ENCODE results near the gene RNF34.
A peak's percentile ranks its signal among the peaks of the same experiment; 100 is the strongest.

The RNF34 gene

DNA sequence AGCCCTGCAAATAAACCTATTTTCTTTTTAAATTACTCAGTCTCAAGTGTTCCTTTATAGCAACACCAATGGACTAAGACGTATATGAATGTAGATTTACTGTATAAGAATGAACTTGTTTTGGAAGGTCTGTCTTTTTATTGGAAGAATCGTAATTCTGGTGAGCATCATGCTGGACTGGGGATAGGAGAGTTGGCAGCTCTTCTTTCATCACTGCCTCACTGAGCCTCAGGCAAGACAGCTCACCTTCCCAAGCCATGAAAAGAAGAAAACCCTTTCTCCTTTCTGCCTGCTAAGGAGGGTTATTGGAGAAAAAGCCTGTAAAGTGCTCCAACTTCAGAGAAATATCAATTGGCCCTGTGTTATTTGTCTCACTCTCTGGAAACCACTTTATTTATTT, 9.1 kb upstream of the RNF34 start:
- DNase-seq (ENCODE audit: low read depth) = no peak

DNA sequence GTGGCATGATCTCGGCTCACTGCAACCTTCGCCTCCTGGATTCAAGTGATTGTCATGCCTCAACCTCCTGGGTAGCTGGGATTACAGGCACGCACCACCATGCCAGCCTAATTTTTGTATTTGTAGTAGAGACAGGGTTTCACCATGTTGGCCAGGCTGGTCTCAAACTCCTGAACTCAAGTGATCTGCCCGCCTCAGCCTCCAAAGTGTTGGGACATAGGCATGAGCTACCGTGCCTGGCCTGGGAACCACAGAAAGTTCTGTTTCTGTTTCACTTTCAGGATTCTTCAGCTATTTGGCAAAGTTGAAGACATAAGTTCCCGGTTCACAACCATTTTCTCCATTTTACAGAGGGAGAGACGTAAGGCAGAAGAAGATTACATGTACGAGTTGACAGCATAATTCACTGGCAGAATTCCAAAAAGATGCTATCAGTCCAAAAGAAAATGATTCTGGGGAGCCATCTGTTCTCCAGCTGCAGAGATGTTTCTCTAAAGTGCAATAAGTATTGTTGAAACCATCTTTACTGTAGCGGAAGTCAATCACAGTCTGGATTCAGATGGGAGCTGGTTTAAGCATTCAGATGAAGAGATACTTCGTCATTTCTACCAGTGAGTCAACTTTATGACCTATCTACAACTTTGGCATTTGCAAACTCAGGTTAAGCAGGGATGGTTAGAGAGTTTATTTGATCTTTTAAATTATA, 8.1 kb upstream of the RNF34 start:
- peak; percentile 33 for DNase-seq (ENCODE audit: low read depth)

DNA sequence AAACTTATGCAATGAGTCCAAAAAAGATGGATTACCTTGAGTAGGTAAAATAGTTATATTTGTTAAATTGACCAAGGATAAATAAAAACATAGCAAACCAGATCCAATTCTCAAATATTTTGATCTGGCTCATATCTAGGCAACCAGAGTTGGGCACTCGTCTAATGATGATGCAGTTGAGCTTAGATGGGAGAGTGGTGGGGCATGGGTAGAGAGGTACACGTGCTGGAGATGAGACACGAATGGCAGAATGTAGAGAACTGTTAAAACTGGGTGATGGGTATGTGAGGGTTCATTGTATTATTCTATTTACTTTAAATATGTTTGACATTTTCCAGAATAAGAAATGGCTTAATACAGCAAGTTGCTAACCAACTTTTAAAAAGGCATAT, 7.6 kb upstream of the RNF34 start:
- DNase-seq (ENCODE audit: low read depth) = no peak

DNA sequence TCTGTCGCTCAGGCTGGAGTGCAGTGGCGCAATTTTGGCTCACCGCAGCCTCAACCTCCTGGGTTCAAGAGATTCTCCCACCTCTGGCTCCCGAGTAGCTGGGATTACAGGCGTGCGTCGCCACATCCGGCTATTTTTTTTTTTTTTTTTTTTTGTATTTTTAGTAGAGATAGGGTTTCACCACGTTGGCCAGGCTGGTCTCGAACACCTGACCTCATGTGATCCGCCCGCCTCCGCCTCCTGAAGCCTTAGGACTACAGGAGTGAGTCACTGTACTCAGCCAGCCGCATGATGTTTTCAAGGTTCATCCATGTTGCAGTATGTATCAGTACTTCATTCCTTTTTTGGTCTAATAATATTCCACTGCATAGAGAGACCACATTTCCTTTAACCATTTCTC, 2.4 kb upstream of the RNF34 start:
- no peak for DNase-seq (ENCODE audit: low read depth)

DNA sequence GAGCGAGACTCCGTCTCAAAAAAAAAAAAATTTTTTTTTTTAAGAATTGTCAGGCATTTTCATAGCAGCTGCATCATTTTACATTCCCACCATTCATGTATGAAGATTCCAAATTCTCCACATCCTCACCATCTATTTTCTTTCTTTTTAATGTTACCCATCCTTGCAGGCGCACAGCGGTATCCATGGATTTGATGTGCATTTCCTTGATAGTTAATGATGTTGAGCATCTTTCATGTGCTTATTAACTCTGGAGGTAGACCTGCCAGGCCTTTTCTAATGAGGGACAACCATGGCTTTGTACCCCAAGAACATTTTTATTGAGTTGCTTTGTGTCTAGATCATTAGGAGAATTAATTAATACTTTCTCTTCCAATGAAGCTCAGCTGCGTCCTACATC, 1.6 kb upstream of the RNF34 start:
- no peak for DNase-seq (ENCODE audit: low read depth)

DNA sequence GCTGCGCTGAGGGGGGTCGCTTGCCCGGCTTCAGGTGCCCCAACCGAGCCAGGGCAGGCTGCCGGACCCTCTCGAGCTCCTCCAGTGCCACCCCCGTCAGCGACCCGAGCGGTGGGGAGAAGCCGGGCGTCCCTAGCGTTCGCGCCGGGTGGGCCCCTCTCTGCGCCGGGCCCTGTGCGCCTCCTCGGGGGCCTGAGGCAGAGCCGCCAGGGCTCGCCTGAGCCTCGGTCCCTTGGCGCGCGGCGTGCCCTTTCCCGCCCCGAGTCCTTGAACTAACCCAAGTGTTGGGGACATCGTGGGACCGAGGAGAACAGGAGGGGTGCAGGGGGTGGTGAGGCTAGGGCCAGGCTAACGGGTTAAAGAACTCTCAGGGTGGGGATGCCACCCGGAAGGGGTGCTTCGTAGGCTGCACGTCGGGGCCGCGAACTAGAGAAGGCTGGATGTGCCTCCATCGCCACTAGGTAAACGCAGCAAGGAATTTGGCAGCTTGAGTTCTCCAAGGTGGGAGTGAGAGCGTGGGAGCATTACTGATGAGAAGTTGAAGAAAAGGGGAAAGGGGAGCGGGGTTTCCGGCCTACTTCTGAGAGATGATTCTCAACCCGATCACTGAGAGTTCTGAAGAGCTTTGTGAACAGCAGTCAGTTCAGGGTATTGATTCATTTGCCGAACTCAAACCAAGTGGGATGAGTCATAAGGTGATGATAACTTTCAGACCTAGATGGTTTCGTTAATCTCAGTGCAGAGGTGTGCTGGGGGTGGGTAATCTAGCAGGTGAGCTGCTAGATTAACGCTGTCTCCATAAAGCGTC, 618 bp downstream of the RNF34 start:
- DNase-seq (ENCODE audit: low read depth) = peak; percentile 19

DNA sequence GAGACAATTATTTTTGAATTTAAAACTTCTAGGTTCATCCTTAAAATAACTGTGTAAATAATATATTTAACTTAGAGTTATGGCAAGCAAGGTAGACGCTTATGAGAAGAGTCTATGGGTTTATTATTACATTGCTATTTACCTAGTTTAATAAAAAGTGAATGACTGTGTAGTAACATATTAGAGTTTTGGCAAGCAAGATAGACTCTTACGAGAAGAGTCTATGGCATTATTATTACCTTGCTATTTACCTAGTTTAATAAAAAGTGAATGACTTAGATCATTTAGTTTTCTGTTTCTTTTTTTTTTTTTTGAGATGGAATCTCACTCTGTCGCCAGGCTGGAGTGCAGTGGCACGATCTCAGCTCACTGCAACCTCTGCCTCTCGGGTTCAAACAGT, 3.8 kb downstream of the RNF34 start:
- DNase-seq (ENCODE audit: low read depth) = no peak

DNA sequence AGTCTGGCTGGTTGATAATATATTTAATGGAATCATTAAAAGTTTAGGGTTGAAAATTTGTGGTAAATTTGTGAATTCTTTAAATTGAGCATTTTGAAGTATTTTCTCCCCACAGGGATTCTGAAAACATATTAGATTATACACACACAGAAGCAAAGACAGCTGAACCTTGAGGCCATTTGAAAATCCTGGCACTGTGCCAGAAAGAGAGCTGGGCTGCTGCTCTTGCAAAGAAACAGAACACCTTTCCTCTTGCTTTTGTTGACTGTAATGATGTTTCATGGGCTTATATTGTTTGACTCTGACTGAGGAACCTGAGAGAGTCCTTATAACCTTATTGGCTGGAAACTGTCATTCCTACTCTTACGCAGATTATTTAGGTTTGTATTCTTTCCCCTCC, 4.8 kb downstream of the RNF34 start:
- no peak for DNase-seq (ENCODE audit: low read depth)

DNA sequence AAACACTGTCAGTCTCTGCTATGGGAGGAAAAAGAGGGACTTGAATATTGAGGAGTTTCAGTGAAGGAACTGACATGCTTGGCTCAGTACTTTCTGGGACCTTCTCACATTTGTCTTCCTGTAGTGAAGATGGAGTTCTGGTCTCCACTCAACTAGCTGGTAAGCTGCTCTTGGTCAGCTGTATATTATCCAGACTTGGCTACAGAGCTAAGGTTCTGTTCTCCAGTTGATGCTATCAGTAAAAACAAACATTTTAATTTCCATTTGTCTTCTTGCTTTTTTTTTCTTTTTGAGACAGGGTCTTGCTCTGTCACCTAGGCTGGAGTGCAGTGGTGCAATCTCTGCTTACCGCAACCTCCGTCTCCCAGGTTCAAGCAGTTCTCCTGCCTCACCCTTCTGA, 5.3 kb downstream of the RNF34 start:
- DNase-seq (ENCODE audit: low read depth) = no peak

DNA sequence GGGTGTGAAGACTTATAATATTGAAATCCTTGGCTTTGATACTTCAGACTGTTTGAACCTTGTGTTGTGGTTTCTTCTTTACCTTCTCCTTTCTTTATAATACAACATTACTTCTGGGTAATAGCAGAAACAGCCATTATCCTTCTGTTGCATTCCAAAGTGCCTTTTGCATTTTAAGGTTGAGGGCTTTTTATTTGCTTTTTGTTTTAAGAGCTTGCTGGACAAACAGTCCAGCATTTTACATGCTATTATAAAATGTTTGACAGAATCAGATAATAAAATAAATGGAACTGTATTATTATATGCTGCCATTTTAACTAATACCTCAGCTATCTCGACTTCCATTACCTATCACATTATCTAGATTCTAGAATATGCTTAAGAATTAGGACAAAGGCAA, 14.0 kb downstream of the RNF34 start:
- no peak for DNase-seq (ENCODE audit: low read depth)

DNA sequence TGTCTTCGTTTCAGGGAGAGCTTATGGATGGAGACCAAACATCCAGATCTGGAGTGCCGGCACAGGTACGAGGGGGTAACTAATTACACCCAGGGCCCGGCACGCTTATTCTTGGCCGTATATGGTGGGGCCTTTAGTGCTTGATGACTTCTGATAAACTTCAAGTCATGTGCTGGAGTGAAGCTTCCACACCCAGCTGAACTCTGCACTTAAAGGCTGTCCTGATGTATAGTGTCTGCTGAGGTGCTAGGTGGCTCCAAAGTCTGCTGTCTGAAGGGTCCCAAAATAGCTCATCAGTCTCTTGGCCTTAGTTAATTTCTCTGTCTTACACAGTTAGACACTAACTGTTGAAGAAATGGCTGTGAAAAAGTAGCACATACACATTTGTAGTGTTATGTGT, 17.9 kb downstream of the RNF34 start:
- DNase-seq (ENCODE audit: low read depth) = no peak

DNA sequence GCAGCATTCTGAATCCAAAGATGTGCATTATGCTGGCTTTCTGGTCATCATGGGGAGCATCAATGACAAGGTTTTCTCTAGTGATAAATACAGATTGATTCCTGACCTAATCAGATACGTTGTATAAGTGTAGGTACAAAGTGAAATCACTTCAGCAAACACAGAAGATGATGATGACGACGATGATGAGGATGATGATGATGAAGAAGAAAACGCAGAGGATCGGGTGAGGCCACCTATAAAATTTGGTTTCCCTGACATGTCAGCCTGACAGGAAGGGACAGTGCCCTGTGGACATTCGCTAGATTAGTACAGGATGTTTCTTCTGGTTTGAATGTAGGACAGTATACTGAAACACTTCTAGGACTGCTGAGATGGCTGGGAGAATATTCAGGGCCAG, 20.2 kb downstream of the RNF34 start:
- no peak for DNase-seq (ENCODE audit: low read depth)

DNA sequence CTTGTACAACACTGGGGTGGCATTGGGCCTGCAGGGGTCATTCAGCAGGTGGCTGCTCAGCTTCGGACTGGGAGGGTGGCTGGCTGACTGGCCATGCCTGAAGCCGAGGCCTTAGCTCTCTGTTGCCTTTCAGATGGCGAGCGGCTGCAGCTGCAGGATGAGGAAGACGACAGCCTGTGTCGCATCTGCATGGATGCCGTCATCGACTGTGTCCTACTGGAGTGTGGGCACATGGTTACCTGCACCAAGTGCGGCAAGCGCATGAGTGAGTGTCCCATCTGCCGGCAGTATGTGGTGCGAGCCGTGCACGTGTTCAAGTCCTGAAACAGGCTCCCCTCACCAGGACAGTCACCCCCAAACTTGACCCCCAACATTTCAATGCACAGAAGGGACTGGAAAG, 23.3 kb downstream of the RNF34 start:
- DNase-seq (ENCODE audit: low read depth) = no peak

DNA sequence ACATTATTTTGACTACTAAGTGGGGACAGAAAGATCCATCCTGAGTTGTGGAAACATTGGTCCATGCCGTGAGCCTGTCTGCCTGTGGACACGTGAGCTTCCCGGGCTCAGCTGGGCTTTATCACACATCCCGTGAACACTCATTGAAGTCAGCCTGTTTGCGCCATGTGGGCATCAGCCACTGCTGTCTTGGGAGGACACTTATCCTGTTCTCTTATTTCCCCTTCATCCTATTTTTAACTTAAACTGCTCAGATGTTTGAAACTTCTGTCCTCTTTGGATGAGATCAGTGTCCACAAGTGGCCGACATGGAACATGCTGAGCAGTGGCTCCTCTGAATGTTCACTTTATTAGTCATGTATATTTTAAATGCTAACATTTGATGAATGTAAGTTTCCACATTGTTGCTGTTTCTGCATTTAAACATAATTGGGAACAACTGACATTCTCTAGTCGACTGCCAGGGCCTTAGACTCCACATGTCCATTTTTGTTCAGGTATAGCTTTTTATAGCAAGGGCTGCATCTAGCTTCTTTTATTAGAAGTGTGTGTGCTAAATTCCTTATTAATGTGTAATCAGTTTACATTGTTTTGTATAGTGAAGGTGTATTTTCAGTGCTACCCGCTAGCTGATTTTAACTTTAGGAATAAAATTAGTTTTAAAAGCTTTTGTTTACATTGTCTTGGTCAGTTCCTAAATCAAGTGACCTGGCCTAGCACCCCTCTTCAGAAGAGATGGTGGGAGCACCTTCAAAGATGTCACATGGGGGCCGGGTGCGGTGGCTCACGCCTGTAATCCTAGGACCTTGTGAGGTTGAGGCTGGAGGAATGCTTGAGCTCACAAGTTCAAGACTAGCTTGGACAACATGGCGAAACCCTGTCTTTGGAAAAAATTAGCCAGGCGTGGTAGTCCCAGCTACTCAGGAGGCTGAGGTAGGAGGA, 24.0 kb downstream of the RNF34 start:
- DNase-seq (ENCODE audit: low read depth) = peak; percentile 27

DNA sequence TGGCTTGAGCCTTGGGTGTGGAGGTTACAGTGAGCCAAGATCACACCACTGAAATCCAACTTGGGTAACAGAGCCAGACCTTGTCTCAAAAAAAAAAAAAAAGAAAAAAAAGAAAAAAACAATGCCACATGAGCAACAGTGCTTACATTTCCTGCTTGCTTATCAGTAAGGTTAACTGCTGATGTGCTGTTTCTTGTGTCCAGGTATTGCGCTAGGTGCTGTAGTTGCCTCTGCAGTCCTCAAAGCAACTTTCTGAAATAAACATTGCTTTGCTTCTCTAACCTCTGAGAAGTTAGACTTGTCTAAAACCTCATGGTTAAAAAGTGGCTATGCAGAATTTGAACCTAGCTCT, 24.7 kb downstream of the RNF34 start:
- DNase-seq (ENCODE audit: low read depth) = no peak

DNA sequence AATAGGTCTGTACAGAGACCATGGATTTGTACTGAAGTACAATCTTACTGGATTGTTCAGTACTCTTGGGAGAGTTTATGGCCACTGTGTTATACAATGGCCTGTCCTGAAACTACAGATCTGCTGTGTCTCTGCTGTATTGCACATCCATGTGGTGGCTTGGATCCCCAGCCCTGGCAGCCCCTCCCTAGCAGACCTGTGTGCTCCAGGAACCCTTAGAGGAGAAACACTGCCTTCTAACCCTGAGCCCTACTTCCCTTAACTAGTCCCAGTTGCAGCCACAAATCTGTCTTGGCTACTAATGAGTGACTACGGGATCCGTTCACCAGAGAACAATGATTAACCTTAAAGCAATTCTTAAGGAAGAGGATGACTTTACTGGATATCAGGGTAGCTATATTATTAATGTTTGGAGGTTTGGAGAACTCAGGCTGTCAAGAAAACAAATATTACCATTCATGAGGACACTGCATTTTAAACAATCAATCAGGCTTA, 27.7 kb downstream of the RNF34 start:
- no peak for DNase-seq (ENCODE audit: low read depth)

DNA sequence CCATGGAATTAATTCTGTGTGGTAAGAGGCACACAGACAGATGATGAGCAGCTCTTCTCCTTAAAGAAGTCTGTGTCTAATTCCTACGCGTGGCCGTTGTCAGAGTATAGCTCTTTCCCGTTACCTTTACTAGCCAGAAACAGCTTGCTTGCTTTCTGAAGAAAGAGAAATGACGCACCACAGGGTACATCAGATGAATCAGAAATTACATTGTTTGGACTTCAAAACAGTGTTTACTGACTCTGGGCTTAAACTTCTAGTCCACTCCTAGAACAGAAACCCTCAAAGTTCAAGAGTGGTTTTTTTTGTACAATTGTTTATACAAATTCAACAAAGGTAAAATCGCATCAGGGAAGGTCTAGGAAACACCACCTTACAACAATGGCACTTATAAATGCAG, 29.0 kb downstream of the RNF34 start:
- no peak for DNase-seq (ENCODE audit: low read depth)

DNA sequence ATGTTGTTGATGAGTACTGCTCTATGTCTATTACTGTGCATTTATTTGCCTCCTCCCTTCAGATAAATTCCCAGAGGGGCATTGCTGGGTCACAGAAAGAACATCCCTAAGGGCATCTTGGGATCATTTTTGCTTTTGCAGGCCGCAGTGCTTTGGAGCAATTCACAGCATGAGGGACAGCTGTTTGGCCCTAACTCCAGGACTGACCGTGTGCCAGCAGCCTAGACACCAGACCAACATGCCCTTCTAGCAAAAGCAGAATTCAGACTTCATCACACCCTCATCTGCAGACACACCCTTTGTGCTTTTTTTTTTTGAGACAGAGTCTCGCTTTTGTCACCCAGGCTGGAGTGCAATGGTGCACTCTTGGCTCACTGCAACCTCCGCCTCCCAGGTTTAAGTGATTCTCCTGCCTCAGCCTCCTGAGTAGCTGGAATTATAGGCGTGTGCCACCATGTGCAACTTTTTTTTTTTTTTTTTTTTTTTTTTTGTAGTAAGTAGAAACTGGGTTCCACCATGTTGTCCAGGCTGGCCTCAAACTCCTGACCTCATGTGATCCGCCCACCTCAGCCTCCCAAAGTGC, 31.0 kb downstream of the RNF34 start:
- peak; percentile 9 for DNase-seq (ENCODE audit: low read depth)

DNA sequence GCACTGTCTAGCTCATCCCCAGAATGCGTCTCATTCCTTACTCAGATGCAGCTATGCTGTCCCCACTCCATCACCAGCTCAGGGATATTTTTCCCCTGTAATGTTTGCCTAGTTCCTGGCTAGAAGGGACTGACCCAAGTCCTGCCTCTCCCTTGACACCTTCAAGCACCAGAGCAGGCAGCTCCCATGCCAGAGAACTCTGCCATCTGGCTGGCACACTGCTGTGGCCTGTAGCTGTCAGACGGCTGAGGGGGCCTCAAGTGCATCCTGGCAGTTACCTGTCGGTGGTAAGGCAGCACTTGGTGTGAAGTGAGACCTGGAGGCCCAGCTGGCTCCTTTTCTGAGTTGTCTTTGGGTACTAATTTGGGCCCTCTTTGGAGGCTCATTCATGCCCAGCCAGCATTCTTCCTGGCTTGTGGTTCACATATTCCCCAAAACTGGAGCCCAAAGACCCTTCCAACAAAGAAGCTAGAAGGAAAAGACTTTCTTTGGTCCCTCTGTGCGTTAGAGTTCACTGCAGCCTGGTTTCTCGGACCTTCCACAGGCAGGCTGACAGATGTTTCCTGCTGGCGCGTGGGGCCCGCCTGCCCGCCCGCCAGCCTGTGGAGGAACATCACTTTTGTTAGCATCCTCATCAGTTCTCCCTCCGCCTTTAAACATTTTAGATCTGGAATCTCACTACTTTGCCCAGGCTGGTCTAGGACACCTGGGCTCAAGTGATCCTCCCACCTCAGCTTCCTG, 33.0 kb downstream of the RNF34 start:
- no peak for DNase-seq (ENCODE audit: low read depth)

DNA sequence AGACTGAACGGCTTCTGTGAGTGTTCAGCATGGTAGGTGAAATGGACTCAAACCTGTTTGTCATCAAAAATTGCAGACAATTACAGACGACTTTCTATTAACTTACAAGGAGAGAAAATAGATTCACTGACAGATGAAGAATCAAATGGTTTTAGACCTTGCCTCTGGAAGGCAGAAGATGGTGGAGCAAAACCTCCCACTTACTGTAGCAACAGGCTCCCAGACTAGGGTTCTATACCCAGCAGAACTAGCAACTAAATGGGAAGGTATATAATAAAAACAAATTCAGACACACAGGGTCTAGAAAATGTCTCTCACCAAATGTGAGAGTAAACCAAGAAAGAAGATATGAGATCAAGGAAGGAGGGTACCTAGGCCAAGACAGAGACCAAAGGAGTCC, 36.8 kb downstream of the RNF34 start:
- DNase-seq (ENCODE audit: low read depth) = no peak

DNA sequence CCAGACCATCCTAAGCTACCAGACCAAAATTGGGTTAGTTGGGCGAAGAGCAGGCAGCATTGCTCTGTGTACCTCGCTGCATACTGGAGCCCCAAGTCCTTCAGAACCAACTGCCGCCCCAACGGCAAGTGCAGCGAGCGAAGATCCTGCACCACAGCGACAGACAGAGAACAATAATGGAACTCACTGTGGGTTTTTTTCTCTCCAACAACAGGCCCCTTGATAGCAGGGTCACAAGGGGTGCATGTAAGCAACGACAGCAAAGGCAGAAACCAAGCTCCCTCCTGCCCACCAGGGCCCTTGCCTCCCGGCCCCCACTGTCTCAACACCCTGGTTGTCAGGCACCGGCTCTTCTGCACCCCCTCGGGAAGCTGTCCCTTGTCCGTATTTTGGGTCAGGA, 39.0 kb downstream of the RNF34 start:
- DNase-seq (ENCODE audit: low read depth) = no peak

DNA sequence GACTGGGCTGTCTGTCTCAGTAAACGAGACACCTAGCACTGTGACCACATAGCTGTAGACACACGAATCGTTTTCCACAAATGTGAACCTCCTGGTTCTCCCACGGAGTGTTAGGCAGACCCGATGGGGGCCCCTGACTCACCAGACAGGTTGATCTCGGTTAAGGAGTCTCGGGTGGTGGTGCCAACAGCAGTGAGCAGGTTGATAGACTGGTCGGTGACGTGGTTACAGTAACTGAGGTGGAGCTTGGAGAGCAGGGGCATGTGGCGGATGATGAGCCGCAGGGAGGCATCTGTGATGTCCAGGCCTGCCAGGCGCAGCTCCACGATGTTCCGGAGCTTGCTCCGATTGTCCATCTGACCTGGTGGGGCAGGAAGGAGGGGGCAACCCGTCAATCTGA, 39.8 kb downstream of the RNF34 start:
- DNase-seq (ENCODE audit: low read depth) = no peak
